Nephron (organoid): Measurements from ENCODE around the gene EFS.
"Not testable (repeated sequence)": the region's sequence is repeated elsewhere in the genome, so short reads cannot be mapped to it uniquely, and the experiment has no call there.

Experiments
- H3K27ac Mint-ChIP-seq, 3 experiments: 2 replicates each; pipeline ENCODE4 v1.8.0; 2020; ENCODE audit warnings: mixed read lengths in 3 of 3, mild to moderate bottlenecking in 2 of 3, moderate library complexity in 1 of 3
- H3K27me3 Mint-ChIP-seq: 2 replicates; pipeline ENCODE4 v1.8.0; 2021; ENCODE audit warnings: low read depth, mild to moderate bottlenecking, moderate library complexity, mixed read lengths
- H3K36me3 Mint-ChIP-seq: 2 replicates; pipeline ENCODE4 v1.8.0; 2020; ENCODE audit warnings: low read depth, mixed read lengths
- H3K4me1 Mint-ChIP-seq: 2 replicates; pipeline ENCODE4 v1.8.0; 2020; ENCODE audit warnings: mixed read lengths
- H3K4me3 Mint-ChIP-seq, 3 experiments: 2 replicates each; pipeline ENCODE4 v1.8.0; 2020; ENCODE audit warnings: mild to moderate bottlenecking in 3 of 3, mixed read lengths in 3 of 3, moderate library complexity in 2 of 3
- H3K9me3 Mint-ChIP-seq: 2 replicates; pipeline ENCODE4 v1.8.0; 2020; ENCODE audit warnings: mixed read lengths
- CTCF ChIP-seq, 3 experiments: fragments of 200-600 bp; sonication (generic); IDR thresholded peaks; one replicate each; pipeline ENCODE4 v1.5.0; 2021; ENCODE audit warnings: antibody characterized with exemption in 3 of 3; ENCODE audit not compliant: unreplicated experiment in 3 of 3

EFS gene

DNA sequence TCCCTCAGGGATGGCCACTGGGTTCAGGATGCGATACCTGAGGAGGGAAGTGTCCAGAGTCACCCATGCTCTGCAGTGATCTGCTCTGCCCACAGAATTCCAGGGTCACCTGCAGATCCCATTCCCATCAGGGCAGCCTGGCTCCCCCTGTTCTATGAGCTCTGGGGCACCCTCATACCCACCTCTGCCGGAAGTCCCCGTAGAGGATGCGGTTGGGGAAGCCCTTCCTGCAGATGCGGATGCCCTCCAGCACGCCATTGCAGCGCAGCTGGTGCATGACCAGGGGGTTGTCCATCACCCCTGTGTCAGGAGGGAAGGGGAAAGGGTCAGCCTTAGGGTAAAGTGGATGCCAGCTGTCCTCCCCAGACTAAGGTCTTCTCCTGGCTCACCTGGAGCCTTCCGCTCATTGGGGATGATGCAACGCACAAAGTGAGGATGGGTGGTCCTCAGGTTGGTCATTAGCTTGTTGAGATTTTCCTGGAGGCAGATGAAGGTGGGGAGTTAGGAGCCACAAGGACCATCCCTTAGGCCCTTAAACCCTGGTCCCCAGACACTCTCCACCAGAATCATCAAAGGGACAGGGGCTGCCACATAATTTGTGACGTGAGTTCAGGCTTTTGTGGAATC lies 31.9 kb upstream of the EFS start:
- Mint-ChIP-seq H3K27ac (no peak overlapping the region), H3K27me3 (peaks cover 8% of the 10 kb centered on the region), H3K36me3 (no peaks in the 10 kb centered on the region), H3K4me3 (no peak overlapping the region), H3K9me3 (no peaks in the 10 kb centered on the region), H3K4me1 (peaks cover 6% of the 10 kb centered on the region)
- no peak for TF ChIP-seq CTCF (IDR thresholded peaks at IDR 0.05; ENCODE audit: unreplicated experiment in 3 of 3)

DNA sequence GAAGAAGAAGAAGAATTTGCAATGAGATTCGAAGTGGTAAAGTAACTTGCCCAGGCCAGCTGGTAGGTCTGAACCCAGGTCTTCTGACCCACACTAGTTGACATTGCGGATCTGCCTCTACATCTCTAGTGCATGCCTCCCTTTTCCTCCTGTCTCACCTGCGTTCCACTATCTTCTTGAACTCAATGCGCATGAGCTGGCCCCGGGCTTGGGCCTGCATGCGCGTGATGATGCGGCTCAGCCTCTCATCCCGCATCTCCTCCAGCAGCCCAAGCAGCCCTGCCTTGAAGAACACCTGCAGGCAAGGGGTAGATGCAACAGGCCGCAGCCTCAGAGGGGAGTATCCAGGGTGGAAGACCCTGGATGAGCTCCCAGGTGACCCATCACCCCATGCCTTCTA lies 31.2 kb upstream of the EFS start:
- peaks cover 6% of the 10 kb centered on the region for H3K4me1 Mint-ChIP-seq
- H3K27me3 Mint-ChIP-seq = peaks cover 5% of the 10 kb centered on the region
- TF ChIP-seq CTCF (IDR thresholded peaks at IDR 0.05; ENCODE audit: unreplicated experiment in 3 of 3) = no peak
- H3K36me3 Mint-ChIP-seq = no peaks in the 10 kb centered on the region
- no peaks in the 10 kb centered on the region for H3K9me3 Mint-ChIP-seq
- H3K4me3 Mint-ChIP-seq = no peak overlapping the region
- H3K27ac Mint-ChIP-seq = no peak overlapping the region

DNA sequence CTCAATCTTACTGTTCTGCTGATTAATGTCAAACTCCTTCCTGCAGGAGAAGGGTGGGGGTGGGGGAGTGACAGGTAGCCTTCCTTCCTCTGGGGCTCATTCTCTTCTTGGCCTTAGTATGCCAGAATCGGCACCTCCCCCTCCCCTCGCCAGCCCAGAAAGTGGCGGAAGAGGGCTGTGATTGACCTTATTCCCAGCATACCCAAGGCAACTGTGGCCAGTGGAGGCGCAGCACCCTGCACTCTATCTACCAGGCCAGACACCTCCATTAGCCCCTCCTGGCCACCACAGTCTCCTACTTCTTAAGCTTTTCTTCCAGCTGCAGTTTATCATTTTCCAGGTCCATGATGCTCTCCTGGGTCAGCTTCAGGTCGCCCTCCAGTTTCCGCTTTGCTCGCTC lies 27.6 kb upstream of the EFS start:
- Mint-ChIP-seq H3K4me1 (no peaks in the 10 kb centered on the region), H3K27ac (no peak overlapping the region), H3K27me3 (peaks cover 12% of the 10 kb centered on the region), H3K36me3 (no peaks in the 10 kb centered on the region), H3K4me3 (no peak overlapping the region), H3K9me3 (no peaks in the 10 kb centered on the region)
- no peak for TF ChIP-seq CTCF (IDR thresholded peaks at IDR 0.05; ENCODE audit: unreplicated experiment in 3 of 3)

DNA sequence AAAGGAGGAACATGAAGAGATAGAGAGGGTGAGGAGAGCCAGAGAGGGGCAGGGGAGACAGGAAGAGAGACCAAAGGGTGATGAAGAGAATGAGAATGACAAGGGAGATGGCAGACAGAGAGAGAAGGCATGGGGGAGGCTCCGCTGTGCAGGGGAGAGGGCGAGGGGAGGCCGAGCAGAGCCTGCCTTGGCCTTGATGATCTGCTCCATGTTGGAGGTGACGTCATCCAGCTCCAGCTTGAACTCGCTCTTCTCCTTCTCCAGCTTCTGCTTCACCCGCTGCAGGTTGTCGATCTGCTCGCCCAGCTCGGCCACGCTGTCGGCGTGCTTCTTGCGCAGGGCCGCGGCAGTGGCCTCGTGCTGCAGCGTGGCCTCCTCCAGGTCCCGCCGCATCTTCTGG lies 24.9 kb upstream of the EFS start:
- H3K27ac Mint-ChIP-seq, H3K9me3 Mint-ChIP-seq, H3K36me3 Mint-ChIP-seq, H3K4me1 Mint-ChIP-seq, H3K4me3 Mint-ChIP-seq: not testable (repeated sequence)
- H3K27me3 Mint-ChIP-seq = peaks cover 12% of the 10 kb centered on the region

DNA sequence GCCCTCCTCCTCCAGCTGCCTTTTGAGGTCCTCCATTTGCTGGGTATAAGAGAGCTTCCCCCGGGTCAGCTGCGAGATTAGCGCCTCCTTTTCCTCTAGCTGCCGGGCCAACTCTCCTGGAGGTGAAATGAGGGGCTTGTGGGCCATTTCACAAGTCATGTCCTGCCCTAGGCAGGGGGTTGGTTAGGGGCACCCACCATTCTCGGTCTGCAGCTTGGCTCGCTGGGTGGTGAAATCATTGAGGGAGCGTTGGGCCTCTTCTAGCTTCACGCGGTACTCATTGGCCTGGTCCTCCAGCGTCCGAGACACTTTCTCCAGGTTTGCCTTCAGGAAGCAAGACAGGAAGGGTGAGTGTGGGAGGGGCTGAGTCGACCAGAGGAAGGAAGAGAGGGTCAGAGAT lies 24.4 kb upstream of the EFS start:
- TF ChIP-seq CTCF (IDR thresholded peaks at IDR 0.05; ENCODE audit: unreplicated experiment in 3 of 3) = no peak
- Mint-ChIP-seq H3K27me3 (peaks cover 14% of the 10 kb centered on the region), H3K9me3 (no peaks in the 10 kb centered on the region), H3K36me3 (no peaks in the 10 kb centered on the region), H3K4me1 (peaks cover 6% of the 10 kb centered on the region), H3K4me3 (no peak overlapping the region), H3K27ac (no peak overlapping the region)

DNA sequence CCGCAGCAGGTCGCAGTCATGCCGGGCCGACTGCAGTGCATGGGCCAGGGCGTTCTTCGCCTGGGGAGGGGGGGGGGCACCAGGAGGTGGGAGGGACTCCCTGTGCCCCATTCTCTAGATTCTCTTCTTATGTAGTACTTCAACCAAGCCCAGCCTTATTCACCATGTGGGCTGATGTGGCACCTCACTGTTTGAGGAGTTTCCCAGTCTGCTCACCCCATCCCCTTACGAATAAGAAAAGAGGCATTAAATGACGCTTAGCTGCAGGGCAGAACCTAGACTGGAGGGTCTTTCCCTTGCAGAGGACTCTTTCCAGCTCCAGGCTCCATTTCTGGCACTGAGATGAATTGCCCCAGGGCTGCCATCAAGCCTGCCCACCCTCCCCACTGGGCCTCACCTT lies 24.0 kb upstream of the EFS start:
- no peak overlapping the region for H3K27ac Mint-ChIP-seq
- no peak overlapping the region for H3K4me3 Mint-ChIP-seq
- H3K27me3 Mint-ChIP-seq = peaks cover 15% of the 10 kb centered on the region
- TF ChIP-seq CTCF (IDR thresholded peaks at IDR 0.05; ENCODE audit: unreplicated experiment in 3 of 3) = no peak
- H3K9me3 Mint-ChIP-seq = no peaks in the 10 kb centered on the region
- H3K4me1 Mint-ChIP-seq = peaks cover 6% of the 10 kb centered on the region
- no peaks in the 10 kb centered on the region for H3K36me3 Mint-ChIP-seq
